Measurements from ENCODE around the gene TMEM213. TPM values are rescaled to one million over a fixed set of nuclear protein-coding genes. Genes with fewer than 3 reads are reported as not detected.
A peak's percentile ranks its signal among the peaks of the same experiment; 100 is the strongest.

The TMEM213 gene
- polyA plus RNA-seq, 1 donor (not counting 4 experiments of a cell fraction or from before 2014, with no cell fraction given): not detected

DNA sequence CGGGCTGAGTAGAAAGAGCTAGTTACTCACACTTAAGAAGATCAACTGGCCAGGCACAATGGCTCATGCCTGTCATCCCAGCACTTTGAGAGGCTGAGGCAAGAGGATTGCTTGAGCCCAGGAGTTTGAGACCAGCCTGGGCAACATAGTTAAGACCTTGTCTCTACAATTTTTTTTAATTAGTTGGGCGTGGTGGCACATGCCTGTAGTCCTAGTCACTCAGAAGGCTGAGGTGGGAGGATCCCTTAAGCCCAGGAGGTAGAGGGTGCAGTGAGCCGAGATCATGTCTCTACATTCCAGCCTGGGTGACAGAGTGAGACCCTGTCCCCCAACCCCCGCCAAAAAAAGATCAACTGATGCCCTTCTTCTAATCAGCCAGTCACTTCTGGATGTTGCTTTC is 74.8 kb downstream of the TMEM213 start:
- dilution Hi-C loops (cut with MboI; ENCODE audit: extremely low pct_ligation_motif_present, low sequenced_read_pairs): no loop called here
- no peaks in the 10 kb centered on the region for H3K79me2 ChIP-seq (ENCODE audit: control insufficient read depth, insufficient read depth, low read length)
- H2AFZ ChIP-seq (ENCODE audit: control insufficient read depth, low read length): peak overlapping the region; percentile 38
- FAIRE-seq: peak; percentile 80
- H3K9me3 ChIP-seq (ENCODE audit: control insufficient read depth, low read depth, low read length): no peaks in the 10 kb centered on the region
- no peaks in the 10 kb centered on the region for H3K9me1 ChIP-seq (ENCODE audit: control insufficient read depth, extremely low read depth, insufficient read depth, low read length)
- H3K9ac ChIP-seq (ENCODE audit: control insufficient read depth, extremely low read depth, insufficient read depth, low read length): peak overlapping the region; percentile 2
- H3K27me3 ChIP-seq (ENCODE audit: control insufficient read depth, extremely low read depth, insufficient read depth, low read length): no peaks in the 10 kb centered on the region
- H3K4me3 ChIP-seq (ENCODE audit: control insufficient read depth in 2 of 3, extremely low read depth in 1 of 3, insufficient read depth in 2 of 3, low read depth in 1 of 3, low read length in 3 of 3): no peak overlapping the region
- H3K36me3 ChIP-seq (ENCODE audit: control insufficient read depth in 2 of 2, extremely low read depth in 1 of 2, insufficient read depth in 2 of 2, low read length in 2 of 2): peaks cover 0 to 2% of the 10 kb centered on the region in 2 experiments
- DNase-seq (ENCODE audit: low read depth, low spot score): peak; percentile 79
- H3K4me1 ChIP-seq (ENCODE audit: control insufficient read depth, extremely low read depth, insufficient read depth, low read length): peaks cover 36% of the 10 kb centered on the region
- peak overlapping the region; percentile 48 for H3K27ac ChIP-seq (ENCODE audit: control insufficient read depth, insufficient read depth, low read length)
- H3K4me2 ChIP-seq (ENCODE audit: control insufficient read depth, extremely low read depth, insufficient read depth, low read depth, low read length): peak overlapping the region; percentile 46
- TF ChIP-seq EZH2 (IDR thresholded peaks at IDR 0.05; ENCODE audit: low read length): no peak
- TF ChIP-seq, protein P1, sequence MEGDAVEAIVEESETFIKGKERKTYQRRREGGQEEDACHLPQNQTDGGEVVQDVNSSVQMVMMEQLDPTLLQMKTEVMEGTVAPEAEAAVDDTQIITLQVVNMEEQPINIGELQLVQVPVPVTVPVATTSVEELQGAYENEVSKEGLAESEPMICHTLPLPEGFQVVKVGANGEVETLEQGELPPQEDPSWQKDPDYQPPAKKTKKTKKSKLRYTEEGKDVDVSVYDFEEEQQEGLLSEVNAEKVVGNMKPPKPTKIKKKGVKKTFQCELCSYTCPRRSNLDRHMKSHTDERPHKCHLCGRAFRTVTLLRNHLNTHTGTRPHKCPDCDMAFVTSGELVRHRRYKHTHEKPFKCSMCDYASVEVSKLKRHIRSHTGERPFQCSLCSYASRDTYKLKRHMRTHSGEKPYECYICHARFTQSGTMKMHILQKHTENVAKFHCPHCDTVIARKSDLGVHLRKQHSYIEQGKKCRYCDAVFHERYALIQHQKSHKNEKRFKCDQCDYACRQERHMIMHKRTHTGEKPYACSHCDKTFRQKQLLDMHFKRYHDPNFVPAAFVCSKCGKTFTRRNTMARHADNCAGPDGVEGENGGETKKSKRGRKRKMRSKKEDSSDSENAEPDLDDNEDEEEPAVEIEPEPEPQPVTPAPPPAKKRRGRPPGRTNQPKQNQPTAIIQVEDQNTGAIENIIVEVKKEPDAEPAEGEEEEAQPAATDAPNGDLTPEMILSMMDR (optimal IDR thresholded peaks at IDR 0.05 in 1 of 3, IDR thresholded peaks at IDR 0.05 in 1 of 3, conservative IDR thresholded peaks at IDR 0.05 in 1 of 3; ENCODE audit: extremely low read depth in 1 of 3, insufficient read depth in 2 of 3, low read length in 3 of 3): no peak
- H4K20me1 ChIP-seq (ENCODE audit: control insufficient read depth, extremely low read depth, insufficient read depth, low read length): no peaks in the 10 kb centered on the region

- peak overlapping the region; percentile 19 for H3K4me2 ChIP-seq (ENCODE audit: control insufficient read depth, extremely low read depth, insufficient read depth, low read depth, low read length)
- no peak for FAIRE-seq
- dilution Hi-C loops (cut with MboI; ENCODE audit: extremely low pct_ligation_motif_present, low sequenced_read_pairs): no loop called here
- no peaks in the 10 kb centered on the region for H3K9me3 ChIP-seq (ENCODE audit: control insufficient read depth, low read depth, low read length)
- no peaks in the 10 kb centered on the region for H4K20me1 ChIP-seq (ENCODE audit: control insufficient read depth, extremely low read depth, insufficient read depth, low read length)
- H3K4me1 ChIP-seq (ENCODE audit: control insufficient read depth, extremely low read depth, insufficient read depth, low read length): peaks cover 36% of the 10 kb centered on the region
- no peak overlapping the region for H3K4me3 ChIP-seq (ENCODE audit: control insufficient read depth in 2 of 3, extremely low read depth in 1 of 3, insufficient read depth in 2 of 3, low read depth in 1 of 3, low read length in 3 of 3)
- H3K27me3 ChIP-seq (ENCODE audit: control insufficient read depth, extremely low read depth, insufficient read depth, low read length): no peaks in the 10 kb centered on the region
- H3K9me1 ChIP-seq (ENCODE audit: control insufficient read depth, extremely low read depth, insufficient read depth, low read length): no peaks in the 10 kb centered on the region
- H2AFZ ChIP-seq (ENCODE audit: control insufficient read depth, low read length): peak overlapping the region; percentile 38
- H3K79me2 ChIP-seq (ENCODE audit: control insufficient read depth, insufficient read depth, low read length): no peaks in the 10 kb centered on the region
- TF ChIP-seq EZH2 (IDR thresholded peaks at IDR 0.05; ENCODE audit: low read length): no peak
- TF ChIP-seq, protein P1 (optimal IDR thresholded peaks at IDR 0.05 in 1 of 3, IDR thresholded peaks at IDR 0.05 in 1 of 3, conservative IDR thresholded peaks at IDR 0.05 in 1 of 3; ENCODE audit: extremely low read depth in 1 of 3, insufficient read depth in 2 of 3, low read length in 3 of 3): no peak
- H3K36me3 ChIP-seq (ENCODE audit: control insufficient read depth in 2 of 2, extremely low read depth in 1 of 2, insufficient read depth in 2 of 2, low read length in 2 of 2): peaks cover 0 to 2% of the 10 kb centered on the region in 2 experiments
- H3K27ac ChIP-seq (ENCODE audit: control insufficient read depth, insufficient read depth, low read length): peak overlapping the region; percentile 48
- DNase-seq (ENCODE audit: low read depth, low spot score): no peak
- H3K9ac ChIP-seq (ENCODE audit: control insufficient read depth, extremely low read depth, insufficient read depth, low read length): no peak overlapping the region
Measured at GRCh38 chr7:138873220-138873892, 75.6 kb downstream of the TMEM213 start.

All from keratinocyte (primary cell).